ENCODE data around the gene XPO6. TPM values are rescaled to one million over a fixed set of nuclear protein-coding genes. Genes with fewer than 3 reads are reported as not detected.

The XPO6 gene
- total RNA-seq (2022) (110 and 112 TPM in 2 replicates), Bru-seq, nascent RNA (percentile 80 among the genes with signal in this experiment), BruChase-seq, experiment 1, labeled RNA remaining after a 2-hour chase (percentile 77 among the genes with signal in this experiment), BruChase-seq, experiment 2, labeled RNA remaining after a 6-hour chase (percentile 81 among the genes with signal in this experiment)
- long read RNA-seq, full-length matches to known transcripts: 10 of 46 reads
- long read RNA-seq, partial matches to known transcripts: 21 of 46 reads
- long read RNA-seq, other reads (novel, unspliced or antisense): 15 of 46 reads

GRCh38 chr16:28211758-28212531, at the start of gene XPO6:
Gene XPO6, minus strand, starts transcription at chr16:28211965. Its CDS starts 597 bp downstream, at chr16:28211368.
- H3K27me3 ChIP-seq (replicated peaks; ENCODE audit: control insufficient read depth, insufficient read depth, low read length): no peaks in the 10 kb centered on the region
- H3K4me3 ChIP-seq (ENCODE audit: low read depth, low read length): peak within 1 kb of the TSS; percentile 88
- H3K36me3 Mint-ChIP-seq (ENCODE audit: insufficient read depth, unreplicated experiment): peaks cover 25% of the 10 kb centered on the region
- H3K27ac Mint-ChIP-seq (ENCODE audit: unreplicated experiment): peak within 1 kb of the TSS; percentile 91
- no peaks in the 10 kb centered on the region for H3K9me3 ChIP-seq
- H3K9me3 Mint-ChIP-seq (ENCODE audit: unreplicated experiment): no peaks in the 10 kb centered on the region
- ChIA-PET CTCF (no interaction called here), POLR2A (interaction anchor here (0.7 kb wide), 1 partner anchor 71 kb away, joined by 4 read pairs; no protein-coding TSS in a partner anchor)
- no peaks in the 10 kb centered on the region for H3K27me3 Mint-ChIP-seq (ENCODE audit: insufficient read depth, unreplicated experiment)
- intact Hi-C loops (cut with micrococcal nuclease; ENCODE audit: unreplicated experiment): no loop called here
- peak within 1 kb of the TSS; percentile 84 for H3K4me3 Mint-ChIP-seq (ENCODE audit: unreplicated experiment)
- peaks cover 5% of the 10 kb centered on the region; the same call in 1 of the 2 replicates for H3K4me1 ChIP-seq
- no peaks in the 10 kb centered on the region for H3K36me3 ChIP-seq (ENCODE audit: control insufficient read depth, insufficient read depth, low read length)
- peaks cover 12% of the 10 kb centered on the region for H3K4me1 Mint-ChIP-seq (ENCODE audit: low read depth, unreplicated experiment)
- DNase-seq: peak; percentile 94 to 97
- BruUV-seq (replicated peaks): no TSS peak
- TF ChIP-seq CTCF (IDR thresholded peaks at IDR 0.05; ENCODE audit: insufficient read depth in 1 of 2, low read depth in 1 of 2, low read length in 1 of 2, severe bottlenecking in 1 of 2, unreplicated experiment in 1 of 2): no peak

- Mint-ChIP-seq H3K4me1 (ENCODE audit: low read depth, unreplicated experiment) (peaks cover 8% of the 10 kb centered on the region), H3K27ac (ENCODE audit: unreplicated experiment) (no peak overlapping the region), H3K9me3 (ENCODE audit: unreplicated experiment) (no peaks in the 10 kb centered on the region), H3K27me3 (ENCODE audit: insufficient read depth, unreplicated experiment) (peaks cover 8% of the 10 kb centered on the region), H3K36me3 (ENCODE audit: insufficient read depth, unreplicated experiment) (no peaks in the 10 kb centered on the region), H3K4me3 (ENCODE audit: unreplicated experiment) (no peak overlapping the region)
- no TSS peak for BruUV-seq (replicated peaks)
- Histone ChIP-seq H3K4me1 (no peaks in the 10 kb centered on the region), H3K27me3 (replicated peaks; ENCODE audit: control insufficient read depth, insufficient read depth, low read length) (no peaks in the 10 kb centered on the region), H3K4me3 (ENCODE audit: low read depth, low read length) (no peak overlapping the region), H3K36me3 (ENCODE audit: control insufficient read depth, insufficient read depth, low read length) (no peaks in the 10 kb centered on the region), H3K9me3 (no peaks in the 10 kb centered on the region)
- ChIA-PET CTCF (no interaction called here), POLR2A (no interaction called here)
- DNase-seq: no peak
- TF ChIP-seq CTCF (IDR thresholded peaks at IDR 0.05; ENCODE audit: insufficient read depth in 1 of 2, low read depth in 1 of 2, low read length in 1 of 2, severe bottlenecking in 1 of 2, unreplicated experiment in 1 of 2): no peak
- intact Hi-C loops (cut with micrococcal nuclease; ENCODE audit: unreplicated experiment): no loop called here
These were observed 48.4 kb upstream of the XPO6 start for GRCh38 chr16:28260193-28260592.

GRCh38 chr16:28259781-28260150, 48.0 kb upstream of the XPO6 start:
- Mint-ChIP-seq H3K9me3 (ENCODE audit: unreplicated experiment) (no peaks in the 10 kb centered on the region), H3K4me3 (ENCODE audit: unreplicated experiment) (no peak overlapping the region), H3K27me3 (ENCODE audit: insufficient read depth, unreplicated experiment) (peaks cover 8% of the 10 kb centered on the region), H3K4me1 (ENCODE audit: low read depth, unreplicated experiment) (peaks cover 5% of the 10 kb centered on the region), H3K27ac (ENCODE audit: unreplicated experiment) (no peak overlapping the region), H3K36me3 (ENCODE audit: insufficient read depth, unreplicated experiment) (no peaks in the 10 kb centered on the region)
- POLR2A ChIA-PET: no interaction called here
- Histone ChIP-seq H3K27me3 (replicated peaks; ENCODE audit: control insufficient read depth, insufficient read depth, low read length) (no peaks in the 10 kb centered on the region), H3K4me1 (no peaks in the 10 kb centered on the region), H3K9me3 (no peaks in the 10 kb centered on the region), H3K36me3 (ENCODE audit: control insufficient read depth, insufficient read depth, low read length) (no peaks in the 10 kb centered on the region), H3K4me3 (ENCODE audit: low read depth, low read length) (no peak overlapping the region)
- no peak for DNase-seq
- BruUV-seq (replicated peaks): no TSS peak
- intact Hi-C loops (cut with micrococcal nuclease; ENCODE audit: unreplicated experiment): no loop called here
- CTCF ChIA-PET: no interaction called here
- TF ChIP-seq CTCF (IDR thresholded peaks at IDR 0.05; ENCODE audit: insufficient read depth in 1 of 2, low read depth in 1 of 2, low read length in 1 of 2, severe bottlenecking in 1 of 2, unreplicated experiment in 1 of 2): no peak

Measured in Caco-2 (cell line).